WTC11 (cell line): ENCODE data around the gene CD300LG. TPM values are rescaled to one million over a fixed set of nuclear protein-coding genes. Genes with fewer than 3 reads are reported as not detected.

Experiments
- ATAC-seq: fragments of 200-7000 bp; cut with Tn5 transposase; 2 replicates; pipeline ENCODE4 v1.10.0; 2021; ENCODE audit warnings: mild to moderate bottlenecking, moderate library complexity
- CTCF ChIA-PET: fragments of 300-600 bp; sonication (Branson Sonifier 250); formaldehyde crosslinking; loops from one replicate; lab custom pipeline; 2021; ENCODE audit warnings: antibody characterized with exemption; lab: Charles Lee
- POLR2A ChIA-PET: fragments of 350-600 bp; sonication (Branson Sonifier 250); formaldehyde crosslinking; loops from one replicate; lab custom pipeline; 2021; ENCODE audit warnings: antibody characterized with exemption; lab: Charles Lee
- DNase-seq: peaks from one replicate; pipeline ENCODE4 v3.0.0; 2021; ENCODE audit warnings: low spot score
- H3K27ac Mint-ChIP-seq: 2 replicates; pipeline ENCODE4 v1.8.0; 2021; ENCODE audit warnings: mixed read lengths
- H3K27me3 Mint-ChIP-seq: 2 replicates; pipeline ENCODE4 v1.8.0; 2021; ENCODE audit warnings: low read depth, mild to moderate bottlenecking, moderate library complexity, mixed read lengths
- H3K36me3 Mint-ChIP-seq: 2 replicates; pipeline ENCODE4 v1.8.0; 2021; ENCODE audit warnings: mixed read lengths
- H3K4me1 Mint-ChIP-seq: 2 replicates; pipeline ENCODE4 v1.8.0; 2022; ENCODE audit warnings: mixed read lengths
- H3K4me3 Mint-ChIP-seq: 2 replicates; pipeline ENCODE4 v1.8.0; 2021; ENCODE audit warnings: mild to moderate bottlenecking, moderate library complexity, mixed read lengths
- H3K9me3 Mint-ChIP-seq: 2 replicates; pipeline ENCODE4 v1.8.0; 2021; ENCODE audit warnings: mixed read lengths
- ATF2 ChIP-seq: sonication (generic); formaldehyde crosslinking; IDR thresholded peaks from 2 replicates; pipeline ENCODE4 v1.8.1; 2022; ENCODE audit warnings: low read depth, missing genetic modification reagents, borderline replicate concordance
- FOXP1 ChIP-seq: sonication (generic); formaldehyde crosslinking; IDR thresholded peaks from 2 replicates; pipeline ENCODE4 v1.8.0; 2022; ENCODE audit warnings: missing genetic modification reagents, mild to moderate bottlenecking, moderate library complexity, borderline replicate concordance
- TCF7 ChIP-seq: sonication (generic); formaldehyde crosslinking; IDR thresholded peaks from 2 replicates; pipeline ENCODE4 v1.8.0; 2022; ENCODE audit warnings: mild to moderate bottlenecking, low read depth, missing genetic modification reagents, moderate library complexity
- ZNF232 ChIP-seq: sonication (generic); formaldehyde crosslinking; IDR thresholded peaks from 2 replicates; pipeline ENCODE4 v1.8.0; 2022; ENCODE audit warnings: mild to moderate bottlenecking, missing genetic modification reagents
- ZNF281 ChIP-seq: sonication (generic); formaldehyde crosslinking; IDR thresholded peaks from 2 replicates; pipeline ENCODE4 v1.8.0; 2023; ENCODE audit warnings: mild to moderate bottlenecking, missing genetic modification reagents
- ZNF317 ChIP-seq: sonication (generic); formaldehyde crosslinking; IDR thresholded peaks from 2 replicates; pipeline ENCODE4 v1.8.1; 2023; ENCODE audit warnings: low read depth, mild to moderate bottlenecking, moderate library complexity, missing genetic modification reagents, borderline replicate concordance
- ZNF671 ChIP-seq: fragments of 250-450 bp; sonication (Bioruptor Pico); IDR thresholded peaks from 2 replicates; pipeline ENCODE4 v1.8.0; 2021; ENCODE audit warnings: mild to moderate bottlenecking
- total RNA-seq: library from RNA; stranded (reverse); gene quantifications from 3 replicates; pipeline ENCODE4 v1.2.3, GENCODE V29; 2021
- TF ChIP-seq, protein P1 (sequence below): sonication (generic); formaldehyde crosslinking; IDR thresholded peaks from 2 replicates; pipeline ENCODE4 v1.8.0; 2023; ENCODE audit warnings: missing genetic modification reagents
- TF ChIP-seq, protein P2 (sequence below): sonication (generic); formaldehyde crosslinking; IDR thresholded peaks from 2 replicates; pipeline ENCODE4 v1.8.0; 2022; ENCODE audit warnings: missing genetic modification reagents
- TF ChIP-seq, protein P3 (sequence below): fragments of 250-450 bp; sonication (Bioruptor Pico); IDR thresholded peaks from 2 replicates; pipeline ENCODE4 v2.1.2; 2022; ENCODE audit warnings: mild to moderate bottlenecking, moderate library complexity

The CD300LG gene
- total RNA-seq, 1 experiment from 2014 or later = not detected

DNA sequence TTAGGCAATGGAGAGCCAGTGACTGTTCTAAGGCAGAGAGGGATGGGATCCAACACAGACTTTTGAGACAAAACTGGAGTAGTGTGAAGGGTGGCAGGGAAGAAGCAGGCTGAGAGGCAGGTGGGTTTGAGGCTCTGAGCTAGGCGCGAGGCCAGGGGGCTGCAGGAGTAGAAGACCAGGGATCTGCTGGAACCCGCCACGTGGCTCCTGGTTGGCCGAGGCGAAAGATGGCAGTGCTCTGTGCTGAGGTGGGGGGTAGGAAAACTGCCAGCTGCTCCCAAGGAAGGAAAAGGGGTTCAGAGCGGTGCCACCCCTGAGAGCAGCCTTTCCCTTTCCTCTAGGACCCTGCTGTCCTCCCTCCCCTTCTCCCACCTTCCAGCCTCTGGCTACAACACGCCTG lies 5.6 kb downstream of the CD300LG start:
- DNase-seq = no peak
- no peak for ATAC-seq
- POLR2A ChIA-PET = interaction anchor here (0.6 to 1.3 kb wide), 2 partner anchors 11 to 720 kb away, joined by 3 read pairs; no protein-coding TSS in a partner anchor

More for the DNA sequence above, 5.6 kb downstream of the CD300LG start:
- Mint-ChIP-seq H3K36me3 (no peaks in the 10 kb centered on the region), H3K4me3 (no peak overlapping the region), H3K4me1 (peaks cover 2% of the 10 kb centered on the region), H3K27me3 (peaks cover 8% of the 10 kb centered on the region), H3K9me3 (no peaks in the 10 kb centered on the region), H3K27ac (no peak overlapping the region)
- CTCF ChIA-PET = interaction anchor here (1.5 kb wide), 1 partner anchor 28 kb away, joined by 4 read pairs; no protein-coding TSS in a partner anchor
- TF ChIP-seq TCF7 (no peak), ZNF671 (CRISPR knock-in tag) (no peak), ZNF281 (CRISPR knock-in tag) (no peak), FOXP1 (CRISPR knock-in tag) (no peak), ATF2 (no peak), ZNF232 (CRISPR knock-in tag) (no peak), ZNF317 (no peak)
- TF ChIP-seq, protein P1, sequence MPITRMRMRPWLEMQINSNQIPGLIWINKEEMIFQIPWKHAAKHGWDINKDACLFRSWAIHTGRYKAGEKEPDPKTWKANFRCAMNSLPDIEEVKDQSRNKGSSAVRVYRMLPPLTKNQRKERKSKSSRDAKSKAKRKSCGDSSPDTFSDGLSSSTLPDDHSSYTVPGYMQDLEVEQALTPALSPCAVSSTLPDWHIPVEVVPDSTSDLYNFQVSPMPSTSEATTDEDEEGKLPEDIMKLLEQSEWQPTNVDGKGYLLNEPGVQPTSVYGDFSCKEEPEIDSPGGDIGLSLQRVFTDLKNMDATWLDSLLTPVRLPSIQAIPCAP (CRISPR knock-in tag) = no peak
- TF ChIP-seq, protein P2, sequence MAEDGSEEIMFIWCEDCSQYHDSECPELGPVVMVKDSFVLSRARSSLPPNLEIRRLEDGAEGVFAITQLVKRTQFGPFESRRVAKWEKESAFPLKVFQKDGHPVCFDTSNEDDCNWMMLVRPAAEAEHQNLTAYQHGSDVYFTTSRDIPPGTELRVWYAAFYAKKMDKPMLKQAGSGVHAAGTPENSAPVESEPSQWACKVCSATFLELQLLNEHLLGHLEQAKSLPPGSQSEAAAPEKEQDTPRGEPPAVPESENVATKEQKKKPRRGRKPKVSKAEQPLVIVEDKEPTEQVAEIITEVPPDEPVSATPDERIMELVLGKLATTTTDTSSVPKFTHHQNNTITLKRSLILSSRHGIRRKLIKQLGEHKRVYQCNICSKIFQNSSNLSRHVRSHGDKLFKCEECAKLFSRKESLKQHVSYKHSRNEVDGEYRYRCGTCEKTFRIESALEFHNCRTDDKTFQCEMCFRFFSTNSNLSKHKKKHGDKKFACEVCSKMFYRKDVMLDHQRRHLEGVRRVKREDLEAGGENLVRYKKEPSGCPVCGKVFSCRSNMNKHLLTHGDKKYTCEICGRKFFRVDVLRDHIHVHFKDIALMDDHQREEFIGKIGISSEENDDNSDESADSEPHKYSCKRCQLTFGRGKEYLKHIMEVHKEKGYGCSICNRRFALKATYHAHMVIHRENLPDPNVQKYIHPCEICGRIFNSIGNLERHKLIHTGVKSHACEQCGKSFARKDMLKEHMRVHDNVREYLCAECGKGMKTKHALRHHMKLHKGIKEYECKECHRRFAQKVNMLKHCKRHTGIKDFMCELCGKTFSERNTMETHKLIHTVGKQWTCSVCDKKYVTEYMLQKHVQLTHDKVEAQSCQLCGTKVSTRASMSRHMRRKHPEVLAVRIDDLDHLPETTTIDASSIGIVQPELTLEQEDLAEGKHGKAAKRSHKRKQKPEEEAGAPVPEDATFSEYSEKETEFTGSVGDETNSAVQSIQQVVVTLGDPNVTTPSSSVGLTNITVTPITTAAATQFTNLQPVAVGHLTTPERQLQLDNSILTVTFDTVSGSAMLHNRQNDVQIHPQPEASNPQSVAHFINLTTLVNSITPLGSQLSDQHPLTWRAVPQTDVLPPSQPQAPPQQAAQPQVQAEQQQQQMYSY = no peak
- TF ChIP-seq, protein P3, sequence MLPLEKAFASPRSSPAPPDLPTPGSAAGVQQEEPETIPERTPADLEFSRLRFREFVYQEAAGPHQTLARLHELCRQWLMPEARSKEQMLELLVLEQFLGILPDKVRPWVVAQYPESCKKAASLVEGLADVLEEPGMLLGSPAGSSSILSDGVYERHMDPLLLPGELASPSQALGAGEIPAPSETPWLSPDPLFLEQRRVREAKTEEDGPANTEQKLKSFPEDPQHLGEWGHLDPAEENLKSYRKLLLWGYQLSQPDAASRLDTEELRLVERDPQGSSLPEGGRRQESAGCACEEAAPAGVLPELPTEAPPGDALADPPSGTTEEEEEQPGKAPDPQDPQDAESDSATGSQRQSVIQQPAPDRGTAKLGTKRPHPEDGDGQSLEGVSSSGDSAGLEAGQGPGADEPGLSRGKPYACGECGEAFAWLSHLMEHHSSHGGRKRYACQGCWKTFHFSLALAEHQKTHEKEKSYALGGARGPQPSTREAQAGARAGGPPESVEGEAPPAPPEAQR = no peak
- TF ChIP-seq, all 79 proteins: peak for 0
